ENCODE data around the gene ASXL1. TPM values are rescaled to one million over a fixed set of nuclear protein-coding genes. Genes with fewer than 3 reads are reported as not detected.
A peak's percentile ranks its signal among the peaks of the same experiment; 100 is the strongest.

The ASXL1 gene
- total RNA-seq, 6 experiments from 2014 or later: 49.0 to 62.4 (median 54.4) TPM

GRCh38 chr20:32332614-32333013 is 25.5 kb upstream of the ASXL1 start:
- peaks cover 1% of the 10 kb centered on the region for H3K27me3 Mint-ChIP-seq (ENCODE audit: insufficient read depth)
- peaks cover 28% of the 10 kb centered on the region for H3K4me1 Mint-ChIP-seq (ENCODE audit: low read depth)
- peaks cover 10% of the 10 kb centered on the region for H3K36me3 Mint-ChIP-seq (ENCODE audit: low read depth)
- no peaks in the 10 kb centered on the region for H3K9me3 Mint-ChIP-seq
- TF ChIP-seq CTCF (IDR thresholded peaks at IDR 0.05): no peak
- DNase-seq: peak; percentile 60
- peak overlapping the region; percentile 13 for H3K27ac Mint-ChIP-seq
- H3K4me3 Mint-ChIP-seq: no peak overlapping the region

- Mint-ChIP-seq H3K27me3 (ENCODE audit: insufficient read depth) (peaks cover 1% of the 10 kb centered on the region), H3K4me1 (ENCODE audit: low read depth) (peaks cover 26% of the 10 kb centered on the region), H3K9me3 (no peaks in the 10 kb centered on the region), H3K4me3 (no peak overlapping the region), H3K27ac (no peak overlapping the region), H3K36me3 (ENCODE audit: low read depth) (peaks cover 9% of the 10 kb centered on the region)
- no peak for TF ChIP-seq CTCF (IDR thresholded peaks at IDR 0.05)
- DNase-seq: no peak
Measured at GRCh38 chr20:32333181-32333987, 24.7 kb upstream of the ASXL1 start.

- Mint-ChIP-seq H3K4me1 (ENCODE audit: low read depth) (peaks cover 26% of the 10 kb centered on the region), H3K9me3 (no peaks in the 10 kb centered on the region), H3K36me3 (ENCODE audit: low read depth) (peaks cover 9% of the 10 kb centered on the region), H3K4me3 (no peak overlapping the region), H3K27ac (no peak overlapping the region), H3K27me3 (ENCODE audit: insufficient read depth) (peaks cover 1% of the 10 kb centered on the region)
- no peak for TF ChIP-seq CTCF (IDR thresholded peaks at IDR 0.05)
- DNase-seq: no peak
Measured at GRCh38 chr20:32333988-32334885, 23.9 kb upstream of the ASXL1 start.

GRCh38 chr20:32336918-32337347 is 21.2 kb upstream of the ASXL1 start:
- no peak for DNase-seq
- Mint-ChIP-seq H3K4me1 (ENCODE audit: low read depth) (peaks cover 34% of the 10 kb centered on the region), H3K36me3 (ENCODE audit: low read depth) (peaks cover 10% of the 10 kb centered on the region), H3K27me3 (ENCODE audit: insufficient read depth) (peaks cover 1% of the 10 kb centered on the region), H3K9me3 (no peaks in the 10 kb centered on the region), H3K4me3 (no peak overlapping the region), H3K27ac (0 out of 2 replicates have a peak overlapping the region, but pooled peaks have one; percentile 5)
- peak; percentile 74 for TF ChIP-seq CTCF (IDR thresholded peaks at IDR 0.05)

GRCh38 chr20:32337937-32338661 is 20.0 kb upstream of the ASXL1 start:
- no peak for DNase-seq
- TF ChIP-seq CTCF (IDR thresholded peaks at IDR 0.05): no peak
- Mint-ChIP-seq H3K4me3 (no peak overlapping the region), H3K36me3 (ENCODE audit: low read depth) (peaks cover 8% of the 10 kb centered on the region; the same call in 1 of the 2 replicates), H3K27ac (no peak overlapping the region), H3K4me1 (ENCODE audit: low read depth) (peaks cover 34% of the 10 kb centered on the region), H3K9me3 (no peaks in the 10 kb centered on the region), H3K27me3 (ENCODE audit: insufficient read depth) (no peaks in the 10 kb centered on the region; the same call in 1 of the 2 replicates)
